Left cardiac atrium (tissue), 4 donors: ENCODE data around the gene ATP6V1F. TPM values are rescaled to one million over a fixed set of nuclear protein-coding genes. Genes with fewer than 3 reads are reported as not detected.
A peak's percentile ranks its signal among the peaks of the same experiment; 100 is the strongest.
"Not testable (repeated sequence)": the region's sequence is repeated elsewhere in the genome, so short reads cannot be mapped to it uniquely, and the experiment has no call there.

Experiments used
- ATAC-seq, 2 donors: fragments of 200-7000 bp; cut with Tn5 transposase; one replicate each; pipeline ENCODE4 v1.9.1; 2020; ENCODE audit warnings: mild to moderate bottlenecking in 2 of 2, moderate library complexity in 2 of 2
- DNase-seq: peaks from one replicate; pipeline ENCODE4 v3.0.0-alpha.2; 2020
- intact Hi-C, 2 donors: fragments of 100-400 bp; cut with DNase I; formaldehyde crosslinking; loops; one replicate each; pipeline versions ENCODE4 v1.14.1 to v1.15.1; 2022 to 2023
- total RNA-seq, 2 donors: library from RNA; stranded (reverse); fragmentation: NEBNext Ultra II Directional; extraction: Animal tissue kit (Norgen Biotek cat#: 25700); gene quantifications; one replicate each; pipeline ENCODE4 v1.2.1, GENCODE V29; 2021
- donor health status: DM: no; HTN: yes; CAD: no.
- donor health status: DM: no; HTN: yes; CAD: no; lungs with severe emphysema.
- donor health status: DM: yes; HTN: yes; CAD: no.
- donor health status: Dilated cardiomyopathy.

ATP6V1F gene
- total RNA-seq, 2 donors from 2014 or later, result 117 to 119 TPM

GRCh38 chr7:128906001-128906765 lies 43.5 kb downstream of the ATP6V1F start:
- ATAC-seq, result no peak
- intact Hi-C loops, result no loop called here

GRCh38 chr7:128906766-128907559 lies 44.3 kb downstream of the ATP6V1F start:
- peak; percentile 6 for DNase-seq
- ATAC-seq, result no peak
- intact Hi-C loops, result no loop called here

More at GRCh38 chr7:128906001-128906765, 43.5 kb downstream of the ATP6V1F start:
- DNase-seq, result peak; percentile 11

DNA sequence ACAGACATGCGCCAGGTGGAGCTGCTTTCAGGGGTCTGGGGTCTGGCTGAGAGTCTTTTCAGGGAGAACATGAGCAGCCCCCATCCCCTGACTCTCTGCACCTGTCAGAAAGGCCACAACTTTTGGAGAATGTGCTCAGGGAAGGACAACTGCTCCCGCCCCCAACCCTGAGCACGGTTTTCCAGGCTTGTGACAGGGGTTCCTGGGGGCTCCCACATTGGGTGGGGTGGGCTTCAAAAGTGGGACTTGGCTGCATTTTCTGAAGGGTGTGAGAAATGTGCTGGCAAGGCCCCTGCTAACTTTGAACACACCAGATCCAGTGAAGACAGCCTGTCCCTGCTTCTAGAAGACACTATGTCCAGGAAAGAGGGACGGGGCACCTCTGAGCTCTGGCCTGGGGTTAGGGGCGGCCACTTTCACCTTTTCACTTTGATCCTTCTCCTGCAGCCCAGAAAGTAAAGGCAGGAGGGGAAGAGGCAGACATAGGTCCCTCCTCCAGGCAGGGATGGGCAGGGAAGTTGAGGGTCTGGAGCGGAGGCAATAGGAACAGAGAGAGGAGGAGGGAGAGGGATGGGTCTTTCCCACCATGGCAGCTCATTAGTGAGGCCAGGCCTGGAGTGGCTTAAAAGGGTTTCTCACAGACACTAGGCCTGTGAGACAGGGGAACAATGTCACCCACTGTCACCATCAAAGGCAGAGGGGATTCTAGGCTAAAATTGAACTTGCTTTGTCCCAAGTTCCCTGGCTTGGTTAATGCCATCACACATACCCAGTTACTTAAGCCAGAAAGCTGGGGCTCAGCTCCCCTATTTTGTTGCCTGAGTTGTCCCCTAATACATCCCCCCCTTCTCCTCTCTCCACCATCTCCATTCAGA lies 46.3 kb downstream of the ATP6V1F start:
- ATAC-seq (no peak), DNase-seq (peak; percentile 7)
- intact Hi-C loops, result no loop called here

DNA sequence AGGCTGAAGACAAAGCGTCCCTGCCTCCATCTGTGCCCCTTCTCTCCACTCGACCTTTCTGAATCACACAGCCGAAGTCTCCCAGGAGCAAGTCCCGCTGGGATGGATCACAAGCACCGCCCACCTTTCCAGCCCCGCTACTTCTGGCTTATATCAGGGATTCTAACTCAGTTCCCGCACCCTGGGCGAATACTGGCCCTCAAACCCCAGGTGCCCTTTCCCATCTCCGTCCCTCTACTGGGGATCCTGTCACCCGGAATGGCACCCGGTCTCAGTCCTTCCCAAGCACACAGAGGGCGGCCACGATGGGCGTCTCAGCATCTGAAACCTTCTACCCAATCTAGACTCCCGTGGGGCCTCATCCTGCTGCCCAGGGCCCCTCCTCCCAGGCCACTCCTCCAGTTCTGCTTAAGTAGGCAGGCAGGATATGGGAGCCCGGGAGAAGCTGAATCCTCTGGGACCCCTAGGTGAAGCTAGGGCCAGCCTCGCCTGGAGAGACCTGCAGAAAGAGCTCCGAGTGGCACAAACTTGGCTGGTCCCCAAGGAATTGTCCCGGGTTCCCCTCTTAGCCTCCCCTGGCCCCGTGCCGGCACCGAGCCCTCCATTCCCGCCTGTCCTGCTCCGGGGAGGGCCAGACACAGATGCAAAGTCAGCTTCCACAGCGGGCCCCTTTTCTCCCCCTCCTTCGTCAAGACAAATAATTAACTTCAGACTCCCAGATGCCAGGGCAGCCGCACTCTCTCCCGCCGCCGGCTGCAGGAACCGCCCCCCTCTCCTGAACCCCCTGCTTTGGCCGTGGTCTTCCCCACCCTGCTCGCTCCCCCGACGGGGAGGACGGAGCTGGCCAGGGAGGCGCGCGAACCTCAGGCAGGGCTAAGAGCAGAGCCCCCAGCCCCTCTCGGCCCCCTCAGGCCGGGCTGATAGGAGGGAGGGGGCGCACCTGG lies 47.2 kb downstream of the ATP6V1F start:
- peak; percentile 29 for DNase-seq
- peak; percentile 35 to 58 for ATAC-seq

DNA sequence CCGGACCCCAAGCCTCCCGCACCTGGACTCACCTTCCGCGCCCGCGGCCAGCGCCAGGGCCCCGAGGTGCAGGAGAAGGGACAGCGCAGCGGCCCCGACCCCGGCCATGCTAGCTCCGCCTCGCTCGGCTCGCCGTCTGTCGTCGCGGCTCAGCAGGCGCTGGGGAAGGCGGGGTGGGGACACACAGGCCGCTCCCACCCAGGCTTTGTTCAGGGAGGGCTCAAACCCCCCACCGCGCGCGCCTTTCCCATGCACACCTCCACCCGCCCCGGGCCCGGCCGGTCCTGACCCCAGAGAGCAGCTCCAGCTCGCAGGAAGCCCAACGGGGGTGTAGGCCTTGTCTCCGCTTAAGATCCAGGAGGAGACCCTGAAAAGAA lies 47.9 kb downstream of the ATP6V1F start, which contains the start of gene KCP:
KCP (minus strand) TSS at position 141 of the 377 bp plus-strand sequence; CDS start at position 108, 33 bp downstream.
- peak; percentile 6 to 17 for ATAC-seq
- peak; percentile 14 for DNase-seq
- intact Hi-C loops, result no loop called here

More for the DNA sequence above, 47.2 kb downstream of the ATP6V1F start:
- intact Hi-C loops, result no loop called here

DNA sequence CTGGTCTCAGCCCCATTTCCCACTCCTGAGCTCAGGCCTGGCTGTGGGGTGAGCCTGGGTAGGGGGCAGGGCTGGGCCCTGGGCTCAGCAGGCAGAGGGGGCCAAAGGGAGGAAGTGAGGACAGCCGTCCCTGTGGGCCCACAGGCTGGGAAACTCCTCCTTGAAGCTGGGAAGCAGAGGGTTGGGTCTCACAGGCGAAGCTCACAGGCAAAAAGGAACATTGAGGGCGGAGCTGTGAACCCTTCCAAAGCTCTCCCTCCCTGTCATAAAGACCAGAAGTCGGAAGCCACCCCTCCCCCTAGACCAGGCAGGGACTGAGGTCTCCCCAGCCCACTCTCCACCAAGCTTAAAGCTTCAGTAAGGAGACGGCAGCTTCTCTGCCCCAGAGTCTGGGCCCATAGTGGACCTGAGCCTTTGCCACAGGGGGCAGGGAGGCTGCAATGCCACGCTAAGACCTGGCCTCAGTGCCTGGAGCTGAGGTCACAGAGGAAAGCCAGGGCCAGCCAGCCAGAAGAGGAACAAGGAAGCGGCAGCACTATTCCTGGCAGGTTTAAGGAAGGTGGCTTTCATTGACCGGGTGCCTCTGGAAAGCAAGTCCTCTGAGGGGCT lies 48.9 kb downstream of the ATP6V1F start:
- intact Hi-C loops, result no loop called here
- ATAC-seq (peak; percentile 12 to 26), DNase-seq (peak; percentile 24)

DNA sequence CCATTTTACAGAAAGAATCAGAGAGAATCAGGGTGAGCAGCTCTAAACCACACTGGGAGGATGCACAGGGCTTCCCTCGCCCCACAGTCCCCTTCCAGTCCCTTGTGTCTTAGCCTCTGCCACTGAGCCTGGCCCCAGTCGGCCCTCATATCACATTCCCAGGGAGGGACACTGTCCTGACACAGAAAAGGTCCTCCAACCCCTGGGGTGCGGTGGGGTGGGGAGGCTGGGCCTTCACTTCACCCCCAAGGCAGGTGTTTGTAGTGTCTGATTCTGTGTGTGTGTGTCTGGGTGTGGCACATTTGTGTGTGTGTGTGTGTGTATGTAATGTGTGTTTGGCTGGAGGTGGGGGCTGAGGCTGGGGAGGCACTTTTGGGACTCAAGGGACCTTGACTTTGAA lies 49.6 kb downstream of the ATP6V1F start:
- intact Hi-C loops, result no loop called here
- ATAC-seq (no peak), DNase-seq (peak; percentile 6)

- ATAC-seq, DNase-seq, intact Hi-C loops: not testable (repeated sequence)
Observed at GRCh38 chr7:128912709-128913495, 50.2 kb downstream of the ATP6V1F start.

DNA sequence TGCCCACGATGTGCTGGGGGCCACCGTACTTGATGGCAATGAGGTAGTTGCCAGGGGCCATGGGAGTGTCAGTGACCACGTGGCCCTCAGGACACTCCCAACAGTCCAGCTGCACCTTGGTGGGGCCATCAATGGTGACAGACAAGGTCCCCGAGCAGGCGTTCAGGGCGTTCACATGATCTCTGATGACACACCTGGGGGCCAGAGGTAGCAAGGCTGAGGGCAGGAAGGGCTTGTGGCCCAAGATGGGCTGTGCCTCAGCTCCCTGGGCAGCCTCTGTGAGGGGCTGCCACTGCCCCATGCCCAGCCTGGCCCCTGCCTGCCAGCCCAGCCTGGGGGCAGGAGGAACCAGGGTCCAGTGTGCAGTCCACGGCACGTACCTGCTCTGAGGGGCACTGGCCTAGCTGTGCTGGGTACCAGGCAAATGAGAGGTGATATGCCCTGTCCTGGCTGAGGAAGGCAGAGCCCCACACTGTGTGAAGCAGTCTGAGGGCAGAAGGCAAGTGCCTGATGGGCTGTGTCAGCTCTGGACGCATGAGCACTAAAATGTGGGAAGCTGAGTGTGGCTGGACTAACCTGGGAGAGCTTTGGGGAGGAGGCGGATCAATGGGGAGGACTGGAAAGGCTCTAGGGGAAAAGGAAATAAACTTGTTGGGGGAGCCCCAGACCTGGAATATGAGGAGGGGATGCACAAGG lies 51.4 kb downstream of the ATP6V1F start:
- ATAC-seq, result no peak
- DNase-seq, result no peak
- intact Hi-C loops, result no loop called here

DNA sequence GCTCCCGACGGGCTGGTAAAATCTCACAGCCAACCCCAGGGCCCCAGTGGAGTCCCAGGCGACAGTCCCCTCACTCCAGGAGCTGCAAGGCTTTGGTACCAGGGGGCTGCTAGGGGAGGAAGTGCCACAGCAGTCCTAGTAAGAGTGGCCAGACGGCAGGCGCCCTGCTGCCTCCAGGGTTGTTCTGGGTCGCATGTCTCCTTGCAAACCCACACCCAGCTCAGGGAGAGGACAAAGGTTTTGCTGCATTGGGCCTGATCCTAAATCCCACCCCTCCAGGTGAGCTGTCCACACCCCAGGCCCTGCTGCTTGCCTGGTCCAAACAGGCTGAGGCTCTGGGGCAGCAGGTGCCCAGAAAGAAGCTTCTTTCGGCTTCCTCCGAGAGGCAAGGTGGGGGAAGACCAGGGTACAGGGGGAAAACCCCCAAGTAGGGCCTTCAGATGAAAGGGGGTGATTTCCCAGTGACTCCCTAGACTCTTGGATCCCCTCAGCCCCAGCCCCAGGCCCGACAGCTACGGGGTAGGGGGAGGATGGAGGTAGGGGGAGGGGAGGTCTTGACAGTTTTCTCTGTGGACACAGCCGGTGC lies 52.0 kb downstream of the ATP6V1F start:
- no peak for ATAC-seq
- peak; percentile 4 for DNase-seq
- intact Hi-C loops, result no loop called here

- intact Hi-C loops, result no loop called here
- no peak for DNase-seq
Observed at GRCh38 chr7:128915271-128915819, 52.7 kb downstream of the ATP6V1F start.

More at GRCh38 chr7:128915271-128915819, 52.7 kb downstream of the ATP6V1F start:
- ATAC-seq, result no peak

Other genes with a start within 250 kb of the ATP6V1F start
- gene GARIN1A, start 190.6 kb upstream of the ATP6V1F start, total RNA-seq, result 1 to 10 TPM; 2.1 to 2.9 TPM
- 100 to 1,000 TPM; 190 to 353 TPM for gene CALU, start 123.5 kb upstream of the ATP6V1F start, total RNA-seq
- not detected for gene OPN1SW, start 87.1 kb upstream of the ATP6V1F start, total RNA-seq
- 1 to 10 TPM; 2.9 to 7.2 TPM for gene CCDC136, start 70.9 kb upstream of the ATP6V1F start, total RNA-seq
- gene FLNC, start 32.5 kb upstream of the ATP6V1F start, total RNA-seq, result 100 to 1,000 TPM; 226 to 257 TPM
- under 1 TPM; 0.31 to 0.50 TPM for gene KCP, start 47.9 kb downstream of the ATP6V1F start, total RNA-seq
- gene IRF5, start 75.1 kb downstream of the ATP6V1F start, total RNA-seq, result 1 to 10 TPM; 4.6 to 5.6 TPM
- gene TNPO3, start 192.3 kb downstream of the ATP6V1F start, total RNA-seq, result 10 to 100 TPM; 23.9 to 28.0 TPM